NB4 (cell line): ENCODE measurements around the gene P3R3URF.

Source experiments
- POLR2A ChIP-seq: IDR thresholded peaks from 2 replicates; pipeline ENCODE4 v1.6.1; 2011; ENCODE audit warnings: mild to moderate bottlenecking; ENCODE audit not compliant: insufficient read length; ENCODE audit errors: extremely low read depth
- TF ChIP-seq, protein P1 (sequence below): IDR thresholded peaks from one replicate; pipeline ENCODE4 v1.5.1; 2012; ENCODE audit warnings: low read depth, low read length

DNA sequence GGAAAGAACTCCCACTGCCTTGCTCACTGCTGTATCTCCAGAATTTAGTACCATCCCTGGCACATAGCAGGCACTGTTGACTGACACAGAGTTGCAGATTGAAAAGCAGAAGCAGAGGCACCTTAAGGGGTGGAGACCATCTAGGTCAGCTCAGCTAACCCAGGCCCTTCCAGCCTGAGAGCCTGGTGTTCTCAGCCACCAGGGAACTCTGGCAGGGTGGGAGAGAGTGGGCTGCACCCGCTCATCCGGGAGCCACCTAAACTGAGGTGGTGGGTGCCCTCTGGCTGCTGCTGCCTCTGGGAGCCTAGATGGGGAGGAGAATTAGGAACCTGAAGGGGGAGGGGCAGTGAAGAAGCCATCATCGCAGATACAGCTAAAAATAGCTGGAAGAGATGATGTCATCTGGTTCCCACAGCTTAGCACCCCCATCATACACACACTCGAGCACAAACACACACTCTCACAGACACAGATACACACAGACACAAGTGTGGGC, 2.9 kb downstream of the P3R3URF start:
- TF ChIP-seq, protein P1, sequence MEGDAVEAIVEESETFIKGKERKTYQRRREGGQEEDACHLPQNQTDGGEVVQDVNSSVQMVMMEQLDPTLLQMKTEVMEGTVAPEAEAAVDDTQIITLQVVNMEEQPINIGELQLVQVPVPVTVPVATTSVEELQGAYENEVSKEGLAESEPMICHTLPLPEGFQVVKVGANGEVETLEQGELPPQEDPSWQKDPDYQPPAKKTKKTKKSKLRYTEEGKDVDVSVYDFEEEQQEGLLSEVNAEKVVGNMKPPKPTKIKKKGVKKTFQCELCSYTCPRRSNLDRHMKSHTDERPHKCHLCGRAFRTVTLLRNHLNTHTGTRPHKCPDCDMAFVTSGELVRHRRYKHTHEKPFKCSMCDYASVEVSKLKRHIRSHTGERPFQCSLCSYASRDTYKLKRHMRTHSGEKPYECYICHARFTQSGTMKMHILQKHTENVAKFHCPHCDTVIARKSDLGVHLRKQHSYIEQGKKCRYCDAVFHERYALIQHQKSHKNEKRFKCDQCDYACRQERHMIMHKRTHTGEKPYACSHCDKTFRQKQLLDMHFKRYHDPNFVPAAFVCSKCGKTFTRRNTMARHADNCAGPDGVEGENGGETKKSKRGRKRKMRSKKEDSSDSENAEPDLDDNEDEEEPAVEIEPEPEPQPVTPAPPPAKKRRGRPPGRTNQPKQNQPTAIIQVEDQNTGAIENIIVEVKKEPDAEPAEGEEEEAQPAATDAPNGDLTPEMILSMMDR: no peak
- no peak for TF ChIP-seq POLR2A
